ENCODE measurements around the gene ERLIN1.

The ERLIN1 gene

DNA sequence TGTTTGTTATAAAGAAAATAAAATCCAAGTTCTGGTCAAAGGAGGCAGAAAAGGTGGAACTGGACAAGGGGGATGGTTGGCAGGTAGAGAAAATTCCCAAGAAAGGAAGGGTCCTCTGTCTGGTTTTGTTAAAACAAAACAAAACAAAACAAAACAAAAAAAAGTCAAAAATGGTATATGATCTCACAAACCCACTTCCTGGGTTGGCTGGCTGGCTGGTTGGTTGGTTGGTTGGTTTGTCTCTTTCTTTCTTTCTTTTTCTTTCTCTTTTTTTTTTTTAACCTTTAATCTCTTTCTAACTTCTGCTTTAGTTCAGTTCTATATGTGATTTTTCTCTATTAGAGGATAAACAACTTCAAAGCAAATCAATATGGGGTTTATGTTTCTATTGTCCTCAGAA is 63.0 kb downstream of the ERLIN1 start:
- H3K4me3 ChIP-seq (ENCODE audit: low read depth, low read length), result no peak overlapping the region
- TF ChIP-seq, protein P1, sequence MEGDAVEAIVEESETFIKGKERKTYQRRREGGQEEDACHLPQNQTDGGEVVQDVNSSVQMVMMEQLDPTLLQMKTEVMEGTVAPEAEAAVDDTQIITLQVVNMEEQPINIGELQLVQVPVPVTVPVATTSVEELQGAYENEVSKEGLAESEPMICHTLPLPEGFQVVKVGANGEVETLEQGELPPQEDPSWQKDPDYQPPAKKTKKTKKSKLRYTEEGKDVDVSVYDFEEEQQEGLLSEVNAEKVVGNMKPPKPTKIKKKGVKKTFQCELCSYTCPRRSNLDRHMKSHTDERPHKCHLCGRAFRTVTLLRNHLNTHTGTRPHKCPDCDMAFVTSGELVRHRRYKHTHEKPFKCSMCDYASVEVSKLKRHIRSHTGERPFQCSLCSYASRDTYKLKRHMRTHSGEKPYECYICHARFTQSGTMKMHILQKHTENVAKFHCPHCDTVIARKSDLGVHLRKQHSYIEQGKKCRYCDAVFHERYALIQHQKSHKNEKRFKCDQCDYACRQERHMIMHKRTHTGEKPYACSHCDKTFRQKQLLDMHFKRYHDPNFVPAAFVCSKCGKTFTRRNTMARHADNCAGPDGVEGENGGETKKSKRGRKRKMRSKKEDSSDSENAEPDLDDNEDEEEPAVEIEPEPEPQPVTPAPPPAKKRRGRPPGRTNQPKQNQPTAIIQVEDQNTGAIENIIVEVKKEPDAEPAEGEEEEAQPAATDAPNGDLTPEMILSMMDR (IDR thresholded peaks at IDR 0.05; ENCODE audit: low read depth, low read length), result no peak
- TF ChIP-seq MYC (IDR thresholded peaks at IDR 0.05; ENCODE audit: low read depth, low read length) (no peak), POLR2A (IDR thresholded peaks at IDR 0.05; ENCODE audit: extremely low read depth, insufficient read length) (no peak)
- TF ChIP-seq, protein P2, sequence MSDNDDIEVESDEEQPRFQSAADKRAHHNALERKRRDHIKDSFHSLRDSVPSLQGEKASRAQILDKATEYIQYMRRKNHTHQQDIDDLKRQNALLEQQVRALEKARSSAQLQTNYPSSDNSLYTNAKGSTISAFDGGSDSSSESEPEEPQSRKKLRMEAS (IDR thresholded peaks at IDR 0.05; ENCODE audit: low read depth, low read length), result no peak
- DNase-seq (ENCODE audit: low read depth), result no peak

DNA sequence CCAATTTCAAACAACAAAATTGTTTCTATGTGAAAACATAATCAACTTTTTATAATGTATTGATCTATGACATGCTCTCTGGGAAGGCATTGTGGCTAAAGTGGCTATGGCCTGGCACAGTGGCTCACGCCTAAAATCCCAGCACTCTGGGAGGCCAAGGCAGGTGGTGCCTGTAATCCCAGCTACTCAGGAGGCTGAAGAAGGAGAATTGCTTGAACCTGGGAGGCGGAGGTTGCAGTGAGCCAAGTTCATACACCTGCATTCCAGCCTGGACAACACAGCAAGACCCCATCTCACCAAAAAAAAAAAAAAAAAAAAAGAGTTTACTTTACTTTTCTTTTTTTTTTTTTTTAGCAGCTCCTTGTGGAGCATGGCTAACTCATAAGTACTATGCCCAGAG is 65.3 kb downstream of the ERLIN1 start:
- H3K4me3 ChIP-seq (ENCODE audit: low read depth, low read length), result no peak overlapping the region
- TF ChIP-seq, protein P2 (IDR thresholded peaks at IDR 0.05; ENCODE audit: low read depth, low read length), result no peak
- TF ChIP-seq, protein P1 (IDR thresholded peaks at IDR 0.05; ENCODE audit: low read depth, low read length), result no peak
- no peak for TF ChIP-seq MYC (IDR thresholded peaks at IDR 0.05; ENCODE audit: low read depth, low read length)
- TF ChIP-seq POLR2A (IDR thresholded peaks at IDR 0.05; ENCODE audit: extremely low read depth, insufficient read length), result no peak
- DNase-seq (ENCODE audit: low read depth), result no peak

DNA sequence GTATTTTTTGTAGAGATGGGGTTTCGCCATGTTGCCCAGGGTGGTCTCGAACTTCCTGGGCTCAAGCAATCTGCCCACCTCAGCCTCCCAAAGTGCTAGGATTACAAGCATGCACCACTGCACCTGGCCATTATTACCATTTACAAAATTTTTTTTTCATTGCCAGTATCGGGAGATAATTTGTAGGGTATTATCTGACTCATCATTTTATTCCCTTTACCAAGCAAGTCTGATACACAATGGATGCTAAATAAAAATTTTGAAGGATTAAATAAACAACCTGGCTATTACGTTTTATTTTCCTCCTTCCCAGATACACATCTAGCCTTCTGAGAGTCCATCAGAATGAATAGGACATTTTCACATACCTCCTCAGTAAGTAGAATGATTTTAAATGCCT is 66.1 kb downstream of the ERLIN1 start:
- no peak overlapping the region for H3K4me3 ChIP-seq (ENCODE audit: low read depth, low read length)
- no peak for TF ChIP-seq MYC (IDR thresholded peaks at IDR 0.05; ENCODE audit: low read depth, low read length)
- TF ChIP-seq, protein P2 (IDR thresholded peaks at IDR 0.05; ENCODE audit: low read depth, low read length), result no peak
- TF ChIP-seq, protein P1 (IDR thresholded peaks at IDR 0.05; ENCODE audit: low read depth, low read length), result no peak
- no peak for DNase-seq (ENCODE audit: low read depth)

DNA sequence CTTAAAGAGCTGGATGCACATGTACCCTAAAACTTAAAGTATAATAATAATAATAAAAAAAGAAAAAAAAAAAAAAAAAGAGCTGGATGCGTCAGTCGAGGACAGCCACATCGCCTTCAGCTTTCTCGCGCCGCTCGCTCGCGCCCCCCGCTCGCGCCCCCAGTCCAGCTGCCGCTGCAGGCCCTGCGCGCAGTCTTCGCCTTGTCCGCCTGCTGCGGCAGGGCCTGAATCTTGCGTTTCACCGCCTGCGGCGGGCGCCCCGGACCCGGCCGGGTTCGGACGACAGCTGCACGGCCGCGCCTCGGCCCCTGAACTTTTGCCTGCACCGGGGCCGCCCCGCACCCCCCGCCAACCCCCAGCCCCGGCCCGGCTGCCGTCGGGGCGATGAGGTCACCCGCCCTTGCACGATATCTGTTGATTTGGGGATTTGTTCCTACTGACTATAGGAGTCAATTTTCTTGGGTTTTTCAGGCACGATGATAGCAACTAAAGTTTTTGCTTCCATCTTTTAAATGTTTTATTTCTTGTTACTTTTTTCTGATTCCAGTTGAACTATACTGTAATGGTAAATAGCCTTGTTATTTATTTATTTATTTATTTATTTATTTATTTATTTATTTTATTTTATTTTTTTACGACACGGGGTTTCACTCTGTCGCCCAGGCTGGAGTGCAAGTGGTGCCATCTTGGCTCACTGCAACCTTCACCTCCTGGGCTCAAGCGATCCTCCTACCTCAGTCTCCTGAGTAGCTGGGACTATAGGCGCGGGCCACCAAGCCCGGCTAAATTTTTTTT is 70.7 kb downstream of the ERLIN1 start:
- no peak for DNase-seq (ENCODE audit: low read depth)
- no peak overlapping the region for H3K4me3 ChIP-seq (ENCODE audit: low read depth, low read length)
- TF ChIP-seq, protein P2 (IDR thresholded peaks at IDR 0.05; ENCODE audit: low read depth, low read length), result no peak
- TF ChIP-seq POLR2A (IDR thresholded peaks at IDR 0.05; ENCODE audit: extremely low read depth, insufficient read length) (no peak), MYC (IDR thresholded peaks at IDR 0.05; ENCODE audit: low read depth, low read length) (no peak)
- TF ChIP-seq, protein P1 (IDR thresholded peaks at IDR 0.05; ENCODE audit: low read depth, low read length), result no peak

DNA sequence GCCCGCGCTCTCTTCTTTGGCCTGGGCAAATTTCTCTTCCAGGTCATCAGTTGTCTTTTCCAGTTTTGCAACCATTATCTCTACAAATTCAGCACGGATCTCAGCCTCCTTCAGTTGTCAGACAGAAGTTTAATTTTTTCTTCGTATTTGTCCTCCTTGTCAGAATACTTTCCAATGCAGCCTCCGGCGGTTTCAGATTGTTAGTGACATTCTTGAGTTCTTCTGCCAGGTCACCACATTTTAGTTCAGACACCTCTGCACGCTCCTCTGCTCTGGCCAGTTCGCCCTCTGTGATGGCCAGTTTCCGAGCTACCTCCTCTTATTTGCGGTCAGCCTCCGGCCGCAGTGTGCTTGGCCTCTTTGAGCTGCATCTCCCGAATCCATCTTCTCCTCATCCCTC is 71.4 kb downstream of the ERLIN1 start:
- TF ChIP-seq POLR2A (IDR thresholded peaks at IDR 0.05; ENCODE audit: extremely low read depth, insufficient read length) (no peak), MYC (IDR thresholded peaks at IDR 0.05; ENCODE audit: low read depth, low read length) (no peak)
- TF ChIP-seq, protein P1 (IDR thresholded peaks at IDR 0.05; ENCODE audit: low read depth, low read length), result no peak
- TF ChIP-seq, protein P2 (IDR thresholded peaks at IDR 0.05; ENCODE audit: low read depth, low read length), result no peak
- H3K4me3 ChIP-seq (ENCODE audit: low read depth, low read length), result no peak overlapping the region
- DNase-seq (ENCODE audit: low read depth), result no peak

Data from NB4 (cell line).